PC-9 (cell line): Measurements from ENCODE around the gene TAMALIN. TPM values are rescaled to one million over a fixed set of nuclear protein-coding genes. Genes with fewer than 3 reads are reported as not detected.

Experiments
- BruUV-seq: library from RNA; stranded (reverse); fragments of 400-500 nt; replicated peaks from 2 replicates; lab custom pipeline; 2021; lab: Mats Ljungman, UMichigan
- CTCF ChIA-PET: fragments of 300-600 bp; sonication (Branson Sonifier 250); formaldehyde crosslinking; loops from one replicate; lab custom pipeline; 2022; ENCODE audit warnings: antibody characterized with exemption; lab: Charles Lee
- POLR2A ChIA-PET: fragments of 300-600 bp; sonication (Branson Sonifier 250); formaldehyde crosslinking; loops from one replicate; lab custom pipeline; 2022; ENCODE audit warnings: antibody characterized with exemption; ENCODE audit not compliant: unreplicated experiment; lab: Charles Lee
- DNase-seq, 2 experiments: peaks; one replicate each; pipeline versions ENCODE4 v3.0.0 to v3.0.0-alpha.2; 2015 to 2022; ENCODE audit warnings: mixed read lengths in 1 of 2
- H2AFZ ChIP-seq: fragments of 200-600 bp; sonication (generic); 2 replicates; pipeline ENCODE4 v1.8.1; 2017; ENCODE audit warnings: antibody characterized with exemption
- H3F3A ChIP-seq: fragments of 200-600 bp; sonication (generic); 2 replicates; pipeline ENCODE4 v1.8.1; 2017; ENCODE audit warnings: antibody characterized with exemption, mild to moderate bottlenecking, low read depth; ENCODE audit not compliant: insufficient read depth
- H3K27ac ChIP-seq: fragments of 200-600 bp; sonication (generic); 2 replicates; pipeline ENCODE4 v1.6.1; 2016; ENCODE audit warnings: mixed run types
- H3K27me3 ChIP-seq: fragments of 200-600 bp; sonication (generic); 2 replicates; pipeline ENCODE4 v1.6.1; 2016; ENCODE audit warnings: low read depth, mixed run types; ENCODE audit not compliant: insufficient read depth
- H3K36me3 ChIP-seq: fragments of 200-600 bp; sonication (generic); 2 replicates; pipeline ENCODE4 v1.6.1; 2016; ENCODE audit warnings: low read depth, mixed run types
- H3K4me1 ChIP-seq: fragments of 200-600 bp; sonication (generic); replicated peaks from 2 replicates; pipeline ENCODE4 v1.6.1; 2016; ENCODE audit warnings: mixed run types; ENCODE audit not compliant: insufficient read depth
- H3K4me2 ChIP-seq: fragments of 200-600 bp; sonication (generic); 2 replicates; pipeline ENCODE4 v1.6.1; 2017; ENCODE audit warnings: mixed run types
- H3K4me3 ChIP-seq: fragments of 200-600 bp; sonication (generic); 2 replicates; pipeline ENCODE4 v1.6.1; 2016; ENCODE audit warnings: mixed run types
- H3K79me2 ChIP-seq: fragments of 200-600 bp; sonication (generic); 2 replicates; pipeline ENCODE4 v1.6.1; 2017; ENCODE audit warnings: low read depth, mixed run types
- H3K9me2 ChIP-seq: fragments of 200-600 bp; sonication (generic); 2 replicates; pipeline ENCODE4 v1.8.1; 2017; ENCODE audit warnings: mild to moderate bottlenecking; ENCODE audit not compliant: insufficient read depth
- H3K9me3 ChIP-seq: fragments of 200-600 bp; sonication (generic); 2 replicates; pipeline ENCODE4 v1.8.1; 2016; ENCODE audit warnings: low read depth; ENCODE audit not compliant: insufficient read depth
- H4K20me1 ChIP-seq: fragments of 200-600 bp; sonication (generic); 2 replicates; pipeline ENCODE4 v1.8.1; 2017; ENCODE audit not compliant: insufficient read depth
- CTCF ChIP-seq: fragments of 200-600 bp; sonication (generic); conservative IDR thresholded peaks from 2 replicates; pipeline ENCODE4 v1.6.1; 2017; ENCODE audit warnings: mixed run types, antibody characterized with exemption, mild to moderate bottlenecking, moderate library complexity
- EZH2 ChIP-seq: fragments of 200-600 bp; sonication (generic); IDR thresholded peaks from 2 replicates; pipeline ENCODE4 v1.8.0; 2017; ENCODE audit warnings: antibody characterized with exemption, low read depth
- intact Hi-C: fragments of 100-400 bp; cut with micrococcal nuclease; formaldehyde crosslinking; loops from one replicate; pipeline ENCODE4 v1.10.0; 2022; ENCODE audit not compliant: unreplicated experiment
- total RNA-seq: library from RNA; stranded (reverse); gene quantifications from 2 replicates; pipeline ENCODE4 v1.2.3, GENCODE V29; 2021

TAMALIN gene
- total RNA-seq, 1 experiment from 2014 or later, result not detected

DNA sequence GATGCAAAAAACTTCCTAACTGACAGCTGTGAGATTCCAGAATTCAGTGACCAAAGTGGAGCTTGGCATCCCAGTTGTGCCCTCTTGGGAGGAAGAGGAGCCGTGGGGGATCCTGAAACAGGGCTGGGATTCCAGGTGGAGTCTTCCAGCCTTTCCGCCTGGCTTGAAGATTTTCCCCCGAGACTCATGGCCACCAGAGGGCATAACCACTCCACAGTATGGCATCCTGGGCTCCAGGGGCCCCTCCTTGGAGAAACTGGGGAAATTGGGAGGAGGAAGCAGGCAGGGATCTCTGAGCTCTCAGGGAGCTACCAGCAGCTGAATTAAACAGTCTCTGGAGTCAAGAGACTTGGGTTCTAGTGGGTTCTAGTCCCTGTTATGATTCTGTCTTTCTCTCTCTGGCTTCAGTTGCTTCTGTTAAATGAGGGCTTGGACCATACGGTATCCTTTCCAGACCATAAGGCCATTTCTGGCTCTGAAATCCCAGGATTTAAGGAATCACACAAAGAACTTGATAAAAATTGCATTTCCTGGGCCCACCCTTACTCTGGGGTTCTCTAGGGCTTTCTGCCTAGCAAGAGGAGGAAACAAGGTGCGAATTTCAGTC is 2.6 kb upstream of the TAMALIN start:
- no peak for TF ChIP-seq EZH2
- peak; percentile 68 for TF ChIP-seq CTCF
- H4K20me1 ChIP-seq, result no peaks in the 10 kb centered on the region
- H3K27ac ChIP-seq, result no peak overlapping the region
- DNase-seq, result peak in 1 of 2 experiments; percentile 69
- ChIA-PET CTCF (interaction anchor here (0.7 to 2.6 kb wide), 4 partner anchors 16 to 118 kb away, joined by 3 to 25 read pairs (median 18); no protein-coding TSS in a partner anchor), POLR2A (interaction anchor here (0.6 kb wide), 1 partner anchor 1042 kb away, joined by 3 read pairs; no protein-coding TSS in a partner anchor)
- H3K27me3 ChIP-seq, result no peaks in the 10 kb centered on the region
- no peaks in the 10 kb centered on the region for H3K9me3 ChIP-seq
- H3K9me2 ChIP-seq, result no peaks in the 10 kb centered on the region
- no peak overlapping the region for H2AFZ ChIP-seq
- no peak overlapping the region for H3K4me3 ChIP-seq
- intact Hi-C loops, result loop anchor here (1.0 to 5.0 kb wide), 2 partner anchors 19 to 118 kb away; no protein-coding TSS in a partner anchor
- BruUV-seq, result no TSS peak
- no peak overlapping the region for H3K4me2 ChIP-seq
- no peaks in the 10 kb centered on the region for H3K4me1 ChIP-seq
- H3F3A ChIP-seq, result 0 out of 2 replicates have a peak, but pooled peaks cover 4% of the 10 kb centered on the region
- no peaks in the 10 kb centered on the region for H3K36me3 ChIP-seq
- H3K79me2 ChIP-seq, result no peaks in the 10 kb centered on the region

- BruUV-seq, result no TSS peak
- intact Hi-C loops, result no loop called here
Observed at GRCh38 chr12:52005218-52005902, 1.4 kb upstream of the TAMALIN start.

More at GRCh38 chr12:52005218-52005902, 1.4 kb upstream of the TAMALIN start:
- Histone ChIP-seq H3K4me2 (no peak overlapping the region), H3K79me2 (no peaks in the 10 kb centered on the region), H2AFZ (no peak overlapping the region), H3K9me2 (no peaks in the 10 kb centered on the region), H3K36me3 (no peaks in the 10 kb centered on the region), H3K4me1 (no peaks in the 10 kb centered on the region), H4K20me1 (no peaks in the 10 kb centered on the region), H3K27me3 (no peaks in the 10 kb centered on the region), H3F3A (0 out of 2 replicates have a peak, but pooled peaks cover 4% of the 10 kb centered on the region), H3K4me3 (no peak overlapping the region), H3K27ac (no peak overlapping the region), H3K9me3 (no peaks in the 10 kb centered on the region)
- POLR2A ChIA-PET, result no interaction called here
- DNase-seq, result no peak
- CTCF ChIA-PET, result interaction anchor here (2.5 to 2.6 kb wide), 2 partner anchors 15 to 20 kb away, joined by 18 to 19 read pairs; no protein-coding TSS in a partner anchor
- TF ChIP-seq EZH2, result no peak
- no peak for TF ChIP-seq CTCF
